Psoas muscle (tissue), 8 donors: ENCODE results near the gene KIR2DL1. TPM values are rescaled to one million over a fixed set of nuclear protein-coding genes. Genes with fewer than 3 reads are reported as not detected.
"Not testable (repeated sequence)": the region's sequence is repeated elsewhere in the genome, so short reads cannot be mapped to it uniquely, and the experiment has no call there.

ENCODE experiments used
- ATAC-seq, 4 donors: fragments of 200-7000 bp; cut with Tn5 transposase; one replicate each; pipeline ENCODE4 v1.9.1; 2020; ENCODE audit warnings: moderate library complexity in 3 of 4, mild to moderate bottlenecking in 2 of 4
- DNase-seq, 2 donors: peaks; one replicate each; pipeline ENCODE4 v3.0.0-alpha.2; 2020
- H3K27ac ChIP-seq: fragments of 200-600 bp; one replicate; pipeline ENCODE4 v1.8.0; 2022
- H3K27me3 ChIP-seq, 3 donors: fragments of 200-600 bp in 1 of 3; one replicate each; pipeline versions ENCODE4 v1.6.1 to v1.8.0; 2013 to 2022; ENCODE audit warnings: low read length in 2 of 3, mild to moderate bottlenecking in 2 of 3, moderate library complexity in 1 of 3; ENCODE audit not compliant: insufficient read depth in 3 of 3
- H3K36me3 ChIP-seq, 2 donors: fragments of 200-600 bp in 1 of 2; one replicate each; pipeline versions ENCODE4 v1.6.1 to v1.8.0; 2013 to 2022; ENCODE audit warnings: low read depth in 1 of 2, mild to moderate bottlenecking in 1 of 2, moderate library complexity in 1 of 2; ENCODE audit not compliant: insufficient read depth in 1 of 2
- H3K4me1 ChIP-seq: fragments of 200-600 bp; one replicate; pipeline ENCODE4 v1.8.0; 2022
- H3K4me3 ChIP-seq: fragments of 200-600 bp; one replicate; pipeline ENCODE4 v1.8.0; 2022; ENCODE audit warnings: mild to moderate bottlenecking
- H3K9me3 ChIP-seq: fragments of 200-600 bp; one replicate; pipeline ENCODE4 v1.8.0; 2022
- WGBS, 3 donors: extraction: QIAGEN DNeasy Blood & Tissue Kit; methylation state at CpG; one replicate each; pipeline versions ENCODE4 v1.1.6 to v1.1.7; 2013; 5-methylcytosine and 5-hydroxymethylcytosine counted together
- intact Hi-C, 2 donors: fragments of 100-400 bp; cut with DNase I; formaldehyde crosslinking; loops; one replicate each; pipeline versions ENCODE4 v1.11.0 to v1.14.2; 2022
- long read RNA-seq, 2 donors: library from polyadenylated mRNA; unstranded; transcript quantifications; one replicate each; pipeline ENCODE4 v2.0.0, GENCODE V29; 2021
- polyA plus RNA-seq, 3 donors: library from polyadenylated mRNA; stranded (reverse); fragments of 200-250 nt; gene quantifications; one replicate each; pipeline ENCODE4 v1.2.3, GENCODE V29; 2013
- total RNA-seq, 4 donors: library from RNA; stranded (reverse); fragmentation: NEBNext Ultra II Directional in 2 of 4; extraction: Animal tissue kit (Norgen Biotek cat#: 25700) in 2 of 4; gene quantifications; one replicate each; pipeline versions ENCODE4 v1.2.1 to v1.2.4, GENCODE V29; 2021 to 2023
- TF ChIP-seq, protein P1 (sequence below): fragments of 200-600 bp; IDR thresholded peaks from one replicate; pipeline ENCODE4 v1.8.0; 2022; ENCODE audit warnings: antibody characterized with exemption
- donor health status: healthy with polysubstance abuse.
- donor health status: DM: no; HTN: no; CAD: no; lungs with moderate emphysema.
- donor health status: Bipolar disorder and iron deficiency.
- donor health status: healthy.
- donor health status: DM: yes; HTN: yes; CAD: no.
- donor health status: DM: no; HTN: no; CAD: no.
- donor health status: DM: no; HTN: no; CAD: no.
- donor health status: DM: yes; HTN: yes; CAD: no.

The KIR2DL1 gene
- total RNA-seq (not detected), polyA plus RNA-seq (under 1 TPM in 1 of 3 donors, not detected in 2; 0.03 TPM)
- long read RNA-seq, donor 1, result 0 reads
- long read RNA-seq, donor 2, result 0 reads

DNA sequence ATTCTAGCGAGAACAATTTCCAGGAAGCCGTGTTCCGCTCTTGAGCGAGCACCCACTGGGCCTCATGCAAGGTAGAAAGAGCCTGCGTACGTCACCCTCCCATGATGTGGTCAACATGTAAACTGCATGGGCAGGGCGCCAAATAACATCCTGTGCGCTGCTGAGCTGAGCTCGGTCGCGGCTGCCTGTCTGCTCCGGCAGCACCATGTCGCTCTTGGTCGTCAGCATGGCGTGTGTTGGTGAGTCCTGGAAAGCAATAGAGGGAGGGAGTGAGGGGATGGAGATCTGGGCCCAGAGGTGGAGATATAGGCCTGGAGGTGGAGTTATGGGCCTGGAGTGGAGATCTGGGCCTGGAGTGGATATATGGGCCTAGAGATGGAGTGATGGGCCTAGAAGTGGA is at the start of gene KIR2DL1:
Gene KIR2DL1 (plus strand): TSS at position 148 of the 400 bp plus-strand sequence. CDS start 58 bp downstream, at position 206.
- H3K9me3 ChIP-seq, H3K4me3 ChIP-seq, H3K4me1 ChIP-seq, DNase-seq, H3K27ac ChIP-seq, ATAC-seq, H3K36me3 ChIP-seq, H3K27me3 ChIP-seq, intact Hi-C loops: not testable (repeated sequence)
- 91 to 94% (median 93%) methylated on average over 15 of the region's 15 CpGs for WGBS, 3 donors

GRCh38 chr19:54724142-54724541 is 45.5 kb upstream of the KIR2DL1 start, which contains the start of gene KIR3DL3:
KIR3DL3 (plus strand) TSS chr19:54724442; CDS start chr19:54724497, 55 bp downstream.
- Histone ChIP-seq H3K9me3 (peaks cover 32% of the 10 kb centered on the region), H3K27me3 (peaks cover 0 to 4% (median 0%) of the 10 kb centered on the region in 3 donors), H3K4me3 (no peak within 1 kb of the TSS), H3K4me1 (no peaks in the 10 kb centered on the region), H3K36me3 (no peaks in the 10 kb centered on the region), H3K27ac (no peak within 1 kb of the TSS)
- TF ChIP-seq, protein P1, sequence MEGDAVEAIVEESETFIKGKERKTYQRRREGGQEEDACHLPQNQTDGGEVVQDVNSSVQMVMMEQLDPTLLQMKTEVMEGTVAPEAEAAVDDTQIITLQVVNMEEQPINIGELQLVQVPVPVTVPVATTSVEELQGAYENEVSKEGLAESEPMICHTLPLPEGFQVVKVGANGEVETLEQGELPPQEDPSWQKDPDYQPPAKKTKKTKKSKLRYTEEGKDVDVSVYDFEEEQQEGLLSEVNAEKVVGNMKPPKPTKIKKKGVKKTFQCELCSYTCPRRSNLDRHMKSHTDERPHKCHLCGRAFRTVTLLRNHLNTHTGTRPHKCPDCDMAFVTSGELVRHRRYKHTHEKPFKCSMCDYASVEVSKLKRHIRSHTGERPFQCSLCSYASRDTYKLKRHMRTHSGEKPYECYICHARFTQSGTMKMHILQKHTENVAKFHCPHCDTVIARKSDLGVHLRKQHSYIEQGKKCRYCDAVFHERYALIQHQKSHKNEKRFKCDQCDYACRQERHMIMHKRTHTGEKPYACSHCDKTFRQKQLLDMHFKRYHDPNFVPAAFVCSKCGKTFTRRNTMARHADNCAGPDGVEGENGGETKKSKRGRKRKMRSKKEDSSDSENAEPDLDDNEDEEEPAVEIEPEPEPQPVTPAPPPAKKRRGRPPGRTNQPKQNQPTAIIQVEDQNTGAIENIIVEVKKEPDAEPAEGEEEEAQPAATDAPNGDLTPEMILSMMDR, result no peak
- WGBS, 3 donors, result 81 to 86% (median 84%) methylated on average over 9 of the region's 9 CpGs
- intact Hi-C loops, result no loop called here
- no peak for DNase-seq
- no peak for ATAC-seq

DNA sequence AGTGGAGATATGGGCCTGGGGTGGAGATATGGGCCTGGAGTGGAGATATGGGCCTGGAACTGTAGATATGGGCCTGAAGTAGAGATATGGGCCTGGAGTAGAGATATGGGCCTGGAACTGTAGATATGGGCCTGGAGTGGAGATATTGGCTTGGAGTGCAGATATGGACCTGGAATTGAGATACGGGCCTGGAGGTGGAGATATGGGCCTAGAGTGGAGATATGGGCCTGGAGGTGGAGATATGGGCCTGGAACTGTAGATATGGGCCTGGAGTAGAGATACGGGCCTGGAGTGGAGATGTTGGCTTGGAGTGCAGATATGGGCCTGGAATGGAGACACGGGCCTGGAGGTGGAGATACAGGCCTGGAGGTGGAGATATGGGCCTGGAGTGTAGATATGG is 44.9 kb upstream of the KIR2DL1 start:
- DNase-seq, result no peak
- no peak for ATAC-seq
- Histone ChIP-seq H3K4me3 (no peak overlapping the region), H3K4me1 (no peaks in the 10 kb centered on the region), H3K9me3 (peaks cover 30% of the 10 kb centered on the region), H3K27me3 (peaks cover 0 to 4% (median 0%) of the 10 kb centered on the region in 3 donors), H3K27ac (no peak overlapping the region), H3K36me3 (no peaks in the 10 kb centered on the region)
- WGBS, 3 donors, result 49 to 63% (median 62%) methylated on average over 3 of the region's 3 CpGs
- intact Hi-C loops, result no loop called here
- TF ChIP-seq, protein P1, result no peak

DNA sequence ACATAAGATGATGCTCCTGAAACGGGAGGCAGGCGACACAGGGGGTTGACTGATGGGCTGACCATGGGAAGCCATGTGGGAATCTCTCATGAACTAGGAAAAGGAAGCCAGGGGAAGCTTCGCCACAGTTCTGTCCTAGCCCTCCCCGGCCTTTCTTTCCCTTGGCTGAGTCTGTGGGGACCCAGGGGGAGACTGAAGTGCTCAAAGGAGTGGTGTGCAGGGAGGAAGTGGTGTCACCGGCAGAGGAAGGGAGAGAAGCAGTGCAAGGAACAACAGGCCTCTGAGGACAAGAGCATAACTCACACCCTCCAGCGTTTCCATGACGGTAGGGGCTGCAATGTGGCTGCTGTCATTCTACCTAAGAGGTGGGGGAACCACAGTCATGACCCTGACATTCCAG is 44.3 kb upstream of the KIR2DL1 start:
- peaks cover 24% of the 10 kb centered on the region for H3K9me3 ChIP-seq
- DNase-seq (no peak), ATAC-seq (no peak)
- 73 to 90% (median 77%) methylated on average over 6 to 7 of the region's 7 CpGs for WGBS, 3 donors
- no peaks in the 10 kb centered on the region for H3K36me3 ChIP-seq
- intact Hi-C loops, result no loop called here
- no peaks in the 10 kb centered on the region for H3K4me1 ChIP-seq
- TF ChIP-seq, protein P1, result no peak
- no peak overlapping the region for H3K4me3 ChIP-seq
- peaks cover 0 to 4% (median 0%) of the 10 kb centered on the region in 3 donors for H3K27me3 ChIP-seq
- no peak overlapping the region for H3K27ac ChIP-seq

GRCh38 chr19:54727562-54727961 is 42.0 kb upstream of the KIR2DL1 start:
- H3K27ac ChIP-seq, result no peak overlapping the region
- peaks cover 0 to 4% (median 0%) of the 10 kb centered on the region in 3 donors for H3K27me3 ChIP-seq
- TF ChIP-seq, protein P1, result no peak
- H3K9me3 ChIP-seq, result peaks cover 3% of the 10 kb centered on the region
- WGBS, 3 donors, result 70 to 76% (median 76%) methylated on average over 10 of the region's 10 CpGs
- no peak for ATAC-seq
- no peaks in the 10 kb centered on the region for H3K36me3 ChIP-seq
- intact Hi-C loops, result no loop called here
- H3K4me1 ChIP-seq, result no peaks in the 10 kb centered on the region
- no peak overlapping the region for H3K4me3 ChIP-seq
- no peak for DNase-seq
